ENCODE data around the gene ANO9. TPM values are rescaled to one million over a fixed set of nuclear protein-coding genes. Genes with fewer than 3 reads are reported as not detected.
"Not testable (repeated sequence)": the region's sequence is repeated elsewhere in the genome, so short reads cannot be mapped to it uniquely, and the experiment has no call there.

ANO9 gene
- total RNA-seq, 1 experiment from 2014 or later, result 9.4 TPM

DNA sequence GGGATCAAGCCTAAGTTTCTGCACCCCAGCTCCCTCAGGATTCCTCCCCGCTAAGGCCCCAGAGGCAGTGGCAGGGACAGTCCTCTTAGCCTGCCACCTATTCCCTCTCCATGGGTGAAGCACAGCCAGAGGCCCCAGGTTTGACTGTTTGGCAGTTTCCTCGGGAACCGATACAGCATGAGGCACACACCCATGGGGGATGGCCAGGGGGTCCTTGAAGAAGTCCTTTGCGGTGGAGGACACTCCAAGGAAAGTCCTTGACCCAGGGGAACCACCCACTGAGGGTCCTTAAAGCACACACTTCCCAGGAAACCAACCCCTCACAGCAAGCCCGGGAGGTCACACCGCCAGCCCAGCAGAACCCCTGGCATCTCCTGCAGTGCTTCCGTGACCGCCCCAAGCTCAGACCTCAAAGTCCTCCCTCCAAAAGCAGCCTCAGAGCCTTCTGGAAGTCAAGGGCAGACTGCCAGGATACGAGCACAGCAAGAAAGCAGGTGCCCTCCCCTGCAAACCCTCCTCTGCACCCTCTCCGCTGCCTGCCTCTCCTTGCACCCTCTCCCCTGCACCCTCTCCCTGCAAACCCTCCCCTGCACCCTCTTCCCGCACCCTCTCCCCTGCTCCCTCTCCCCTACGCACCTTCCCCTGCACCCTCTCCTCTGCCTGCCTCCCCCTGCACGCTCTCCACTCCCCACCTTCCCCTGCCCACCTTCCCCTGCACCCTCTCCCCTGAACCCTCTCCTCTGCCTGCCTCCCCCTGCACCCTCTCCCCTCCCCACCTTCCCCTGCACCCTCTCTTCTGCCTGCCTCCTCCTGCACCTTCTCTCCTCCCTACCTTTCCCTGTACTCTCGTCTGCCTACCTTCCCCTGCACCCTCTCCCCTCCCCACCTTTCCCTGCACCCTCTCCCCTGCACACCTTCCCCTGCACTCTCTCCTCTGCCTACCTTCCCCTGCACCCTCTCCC lies 28.4 kb downstream of the ANO9 start:
- H3K9me3 Mint-ChIP-seq (ENCODE audit: unreplicated experiment), result no peaks in the 10 kb centered on the region
- H3K4me3 Mint-ChIP-seq (ENCODE audit: unreplicated experiment), result no peak overlapping the region
- intact Hi-C loops (cut with micrococcal nuclease), result no loop called here
- no peak overlapping the region for H3K27ac Mint-ChIP-seq (ENCODE audit: low read depth, unreplicated experiment)
- TF ChIP-seq, protein P1, sequence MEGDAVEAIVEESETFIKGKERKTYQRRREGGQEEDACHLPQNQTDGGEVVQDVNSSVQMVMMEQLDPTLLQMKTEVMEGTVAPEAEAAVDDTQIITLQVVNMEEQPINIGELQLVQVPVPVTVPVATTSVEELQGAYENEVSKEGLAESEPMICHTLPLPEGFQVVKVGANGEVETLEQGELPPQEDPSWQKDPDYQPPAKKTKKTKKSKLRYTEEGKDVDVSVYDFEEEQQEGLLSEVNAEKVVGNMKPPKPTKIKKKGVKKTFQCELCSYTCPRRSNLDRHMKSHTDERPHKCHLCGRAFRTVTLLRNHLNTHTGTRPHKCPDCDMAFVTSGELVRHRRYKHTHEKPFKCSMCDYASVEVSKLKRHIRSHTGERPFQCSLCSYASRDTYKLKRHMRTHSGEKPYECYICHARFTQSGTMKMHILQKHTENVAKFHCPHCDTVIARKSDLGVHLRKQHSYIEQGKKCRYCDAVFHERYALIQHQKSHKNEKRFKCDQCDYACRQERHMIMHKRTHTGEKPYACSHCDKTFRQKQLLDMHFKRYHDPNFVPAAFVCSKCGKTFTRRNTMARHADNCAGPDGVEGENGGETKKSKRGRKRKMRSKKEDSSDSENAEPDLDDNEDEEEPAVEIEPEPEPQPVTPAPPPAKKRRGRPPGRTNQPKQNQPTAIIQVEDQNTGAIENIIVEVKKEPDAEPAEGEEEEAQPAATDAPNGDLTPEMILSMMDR (IDR thresholded peaks at IDR 0.05; ENCODE audit: unreplicated experiment), result no peak
- no TSS peak for BruUV-seq (replicated peaks)
- DNase-seq (ENCODE audit: unreplicated experiment), result no peak
- peaks cover 8% of the 10 kb centered on the region for H3K36me3 Mint-ChIP-seq (ENCODE audit: insufficient read depth, unreplicated experiment)
- no peaks in the 10 kb centered on the region for H3K27me3 Mint-ChIP-seq (ENCODE audit: insufficient read depth, unreplicated experiment)
- ChIA-PET CTCF (interaction anchor here (1.6 kb wide), 1 partner anchor 35 kb away, joined by 7 read pairs; no protein-coding TSS in a partner anchor), POLR2A (interaction anchor here (0.6 to 1.9 kb wide), 4 partner anchors 20 to 281 kb away, joined by 3 to 6 read pairs (median 5); partner anchors contain the start of genes DEAF1 and PKP3)
- peaks cover 5% of the 10 kb centered on the region for H3K4me1 Mint-ChIP-seq (ENCODE audit: insufficient read depth, unreplicated experiment)

DNA sequence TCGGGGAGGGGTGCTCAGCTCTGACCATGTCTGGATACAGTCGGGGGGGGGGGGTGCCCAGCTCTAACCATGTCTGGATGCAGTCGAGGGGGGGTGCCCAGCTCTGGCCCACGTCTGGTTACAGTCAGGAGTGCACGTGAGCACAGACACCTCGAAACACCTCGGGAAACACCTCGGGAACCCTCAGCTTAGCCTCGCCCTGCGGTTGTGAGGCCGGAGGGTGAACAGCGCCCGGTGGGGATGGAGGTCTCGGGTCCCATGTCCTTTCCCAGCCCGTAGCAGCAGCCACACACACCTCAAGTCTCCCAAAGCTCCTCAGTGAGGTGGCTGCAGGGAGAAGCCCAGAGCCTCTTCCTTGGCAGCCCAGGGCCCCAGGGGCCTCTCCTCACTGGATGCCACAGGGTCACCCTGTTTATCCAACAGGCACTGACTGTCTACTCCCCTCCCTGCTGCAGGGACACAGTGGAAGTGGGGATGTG lies 29.1 kb downstream of the ANO9 start:
- POLR2A ChIA-PET, result interaction anchor here (0.6 to 1.9 kb wide), 4 partner anchors 19 to 282 kb away, joined by 3 to 6 read pairs (median 5); partner anchors contain the start of genes DEAF1 and PKP3
- intact Hi-C loops (cut with micrococcal nuclease), result no loop called here

DNA sequence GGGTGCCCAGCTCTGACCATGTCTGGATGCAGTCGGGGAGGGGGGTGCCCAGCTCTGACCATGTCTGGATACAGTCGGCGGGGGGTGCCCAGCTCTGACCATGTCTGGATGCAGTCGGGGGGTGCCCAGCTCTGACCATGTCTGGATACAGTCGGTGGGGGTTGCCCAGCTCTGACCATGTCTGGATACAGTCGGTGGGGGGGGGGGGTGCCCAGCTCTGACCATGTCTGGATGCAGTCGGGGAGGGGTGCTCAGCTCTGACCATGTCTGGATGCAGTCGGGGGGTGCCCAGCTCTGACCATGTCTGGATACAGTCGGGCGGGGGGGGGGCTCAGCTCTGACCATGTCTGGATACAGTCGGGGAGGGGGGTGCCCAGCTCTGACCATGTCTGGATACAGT lies 30.3 kb downstream of the ANO9 start:
- H3K27ac Mint-ChIP-seq (ENCODE audit: low read depth, unreplicated experiment); H3K4me3 Mint-ChIP-seq (ENCODE audit: unreplicated experiment); H3K9me3 Mint-ChIP-seq (ENCODE audit: unreplicated experiment); H3K27me3 Mint-ChIP-seq (ENCODE audit: insufficient read depth, unreplicated experiment); intact Hi-C loops (cut with micrococcal nuclease); H3K4me1 Mint-ChIP-seq (ENCODE audit: insufficient read depth, unreplicated experiment); DNase-seq (ENCODE audit: unreplicated experiment); BruUV-seq (replicated peaks): not testable (repeated sequence)
- CTCF ChIA-PET, result interaction anchor here (1.6 kb wide), 1 partner anchor 37 kb away, joined by 7 read pairs; no protein-coding TSS in a partner anchor
- H3K36me3 Mint-ChIP-seq (ENCODE audit: insufficient read depth, unreplicated experiment), result peaks cover 16% of the 10 kb centered on the region
- POLR2A ChIA-PET, result interaction anchor here (0.6 kb wide), 1 partner anchor 37 kb away, joined by 4 read pairs; no protein-coding TSS in a partner anchor

More for the DNA sequence above, 29.1 kb downstream of the ANO9 start:
- peaks cover 5% of the 10 kb centered on the region for H3K4me1 Mint-ChIP-seq (ENCODE audit: insufficient read depth, unreplicated experiment)
- TF ChIP-seq, protein P1 (IDR thresholded peaks at IDR 0.05; ENCODE audit: unreplicated experiment), result no peak
- BruUV-seq (replicated peaks), result no TSS peak
- H3K4me3 Mint-ChIP-seq (ENCODE audit: unreplicated experiment), result no peak overlapping the region
- H3K36me3 Mint-ChIP-seq (ENCODE audit: insufficient read depth, unreplicated experiment), result peaks cover 12% of the 10 kb centered on the region
- H3K27ac Mint-ChIP-seq (ENCODE audit: low read depth, unreplicated experiment), result no peak overlapping the region
- no peaks in the 10 kb centered on the region for H3K9me3 Mint-ChIP-seq (ENCODE audit: unreplicated experiment)
- no peaks in the 10 kb centered on the region for H3K27me3 Mint-ChIP-seq (ENCODE audit: insufficient read depth, unreplicated experiment)
- no peak for DNase-seq (ENCODE audit: unreplicated experiment)
- CTCF ChIA-PET, result interaction anchor here (0.7 to 1.6 kb wide), 2 partner anchors 36 to 94 kb away, joined by 4 to 7 read pairs; partner anchors contain the start of gene RNH1

DNA sequence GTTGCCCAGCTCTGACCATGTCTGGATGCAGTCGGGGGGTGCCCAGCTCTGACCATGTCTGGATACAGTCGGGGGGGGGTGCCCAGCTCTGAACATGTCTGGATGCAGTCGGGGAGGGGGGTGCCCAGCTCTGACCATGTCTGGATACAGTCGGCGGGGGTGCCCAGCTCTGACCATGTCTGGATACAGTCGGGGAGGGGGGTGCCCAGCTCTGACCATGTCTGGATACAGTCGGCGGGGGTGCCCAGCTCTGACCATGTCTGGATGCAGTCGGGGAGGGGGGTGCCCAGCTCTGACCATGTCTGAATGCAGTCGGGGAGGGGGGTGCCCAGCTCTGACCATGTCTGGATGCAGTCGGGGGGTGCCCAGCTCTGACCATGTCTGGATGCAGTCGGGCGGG lies 31.1 kb downstream of the ANO9 start:
- H3K4me3 Mint-ChIP-seq (ENCODE audit: unreplicated experiment); DNase-seq (ENCODE audit: unreplicated experiment); H3K4me1 Mint-ChIP-seq (ENCODE audit: insufficient read depth, unreplicated experiment); BruUV-seq (replicated peaks); H3K9me3 Mint-ChIP-seq (ENCODE audit: unreplicated experiment); H3K27me3 Mint-ChIP-seq (ENCODE audit: insufficient read depth, unreplicated experiment); H3K27ac Mint-ChIP-seq (ENCODE audit: low read depth, unreplicated experiment); POLR2A ChIA-PET; intact Hi-C loops (cut with micrococcal nuclease): not testable (repeated sequence)
- CTCF ChIA-PET, result interaction anchor here (0.5 to 1.1 kb wide), 2 partner anchors 37 to 104 kb away, joined by 3 to 6 read pairs; no protein-coding TSS in a partner anchor
- H3K36me3 Mint-ChIP-seq (ENCODE audit: insufficient read depth, unreplicated experiment), result peaks cover 20% of the 10 kb centered on the region

All from MCF 10A (cell line).